ENCODE data around the gene LRBA.

- TF ChIP-seq CTCF (IDR thresholded peaks at IDR 0.05) (no peak), POLR2AphosphoS5 (IDR thresholded peaks at IDR 0.05; ENCODE audit: insufficient read depth in 1 of 2, low read depth in 1 of 2) (no peak)
Observed at GRCh38 chr4:150256841-150257730, 758.0 kb downstream of the LRBA start.
